Body of pancreas (tissue), 2 donors: Measurements from ENCODE around the gene RELCH. TPM values are rescaled to one million over a fixed set of nuclear protein-coding genes. Genes with fewer than 3 reads are reported as not detected.

Experiments
- small RNA-seq: library from RNA; depleted of rRNA; stranded (forward); fragments of <200 nt; gene quantifications from one replicate; pipeline ENCODE3, GENCODE V24; 2016
- total RNA-seq, 2 donors: library from RNA; depleted of rRNA; stranded (reverse); fragments of >200 nt; gene quantifications; one replicate each; pipeline ENCODE4 v1.1.0, GENCODE V29; 2016

RELCH gene
- total RNA-seq, 2 donors from 2014 or later = 13.5 to 51.4 TPM

Small RNAs within 50 kb of the gene (small RNA-seq; reads per million reads assigned to genes)
- gene RF00019 = not detected

Other genes starting within 250 kb of the RELCH start
- 10 to 100 TPM; 22.6 to 28.7 TPM for gene PIGN, start 199 bp upstream of the RELCH start, total RNA-seq
- gene TNFRSF11A, start 138.1 kb downstream of the RELCH start, total RNA-seq = 1 to 10 TPM; 3.3 to 3.4 TPM